IPS-15b (cell line): ENCODE results near the gene NEURL1B.

Experiments
- H3K27me3 ChIP-seq: one replicate; pipeline ENCODE4 v1.6.1; 2013; ENCODE audit warnings: low read length; ENCODE audit not compliant: control insufficient read depth, insufficient read depth
- H3K36me3 ChIP-seq: one replicate; pipeline ENCODE4 v1.6.1; 2013; ENCODE audit warnings: low read length; ENCODE audit not compliant: control insufficient read depth, insufficient read depth
- H3K4me1 ChIP-seq: one replicate; pipeline ENCODE4 v1.6.1; 2013; ENCODE audit warnings: mild to moderate bottlenecking, low read length; ENCODE audit not compliant: control insufficient read depth, insufficient read depth
- H3K4me3 ChIP-seq: one replicate; pipeline ENCODE4 v1.5.1; 2013; ENCODE audit warnings: low read depth, low read length
- H3K9ac ChIP-seq: one replicate; pipeline ENCODE4 v1.6.1; 2013; ENCODE audit warnings: low read depth, mild to moderate bottlenecking, low read length
- H3K9me3 ChIP-seq: one replicate; pipeline ENCODE4 v1.6.1; 2013; ENCODE audit warnings: mild to moderate bottlenecking, low read length; ENCODE audit not compliant: control insufficient read depth, insufficient read depth

Gene NEURL1B

GRCh38 chr5:172640822-172641358, at the start of gene NEURL1B:
Gene NEURL1B, plus strand, starts transcription at chr5:172641263. Its CDS starts 144 bp downstream, at chr5:172641407.
- Histone ChIP-seq H3K9ac (no peak within 1 kb of the TSS), H3K36me3 (no peaks in the 10 kb centered on the region), H3K4me1 (peaks cover 2% of the 10 kb centered on the region), H3K4me3 (peak within 1 kb of the TSS; percentile 69), H3K9me3 (no peaks in the 10 kb centered on the region), H3K27me3 (peaks cover 29% of the 10 kb centered on the region)

GRCh38 chr5:172591636-172592035, 49.4 kb upstream of the NEURL1B start:
- no peak overlapping the region for H3K9ac ChIP-seq
- no peak overlapping the region for H3K4me3 ChIP-seq
- peaks cover 2% of the 10 kb centered on the region for H3K27me3 ChIP-seq
- H3K4me1 ChIP-seq = no peaks in the 10 kb centered on the region
- no peaks in the 10 kb centered on the region for H3K36me3 ChIP-seq
- H3K9me3 ChIP-seq = no peaks in the 10 kb centered on the region

GRCh38 chr5:172592881-172593280, 48.2 kb upstream of the NEURL1B start:
- H3K27me3 ChIP-seq = peaks cover 1% of the 10 kb centered on the region
- no peaks in the 10 kb centered on the region for H3K9me3 ChIP-seq

GRCh38 chr5:172593306-172593705, 47.8 kb upstream of the NEURL1B start:
- no peak overlapping the region for H3K9ac ChIP-seq
- no peaks in the 10 kb centered on the region for H3K9me3 ChIP-seq
- no peaks in the 10 kb centered on the region for H3K27me3 ChIP-seq
- no peaks in the 10 kb centered on the region for H3K4me1 ChIP-seq
- no peaks in the 10 kb centered on the region for H3K36me3 ChIP-seq
- H3K4me3 ChIP-seq = no peak overlapping the region

More at GRCh38 chr5:172592881-172593280, 48.2 kb upstream of the NEURL1B start:
- Histone ChIP-seq H3K4me3 (no peak overlapping the region), H3K9ac (no peak overlapping the region), H3K36me3 (no peaks in the 10 kb centered on the region), H3K4me1 (no peaks in the 10 kb centered on the region)

- H3K4me1 ChIP-seq = no peaks in the 10 kb centered on the region
- no peaks in the 10 kb centered on the region for H3K9me3 ChIP-seq
- H3K27me3 ChIP-seq = no peaks in the 10 kb centered on the region
- H3K4me3 ChIP-seq = no peak overlapping the region
- H3K9ac ChIP-seq = no peak overlapping the region
- H3K36me3 ChIP-seq = no peaks in the 10 kb centered on the region
Observed at GRCh38 chr5:172593721-172594235, 47.3 kb upstream of the NEURL1B start.

- no peaks in the 10 kb centered on the region for H3K27me3 ChIP-seq
- H3K9me3 ChIP-seq = no peaks in the 10 kb centered on the region
- no peak overlapping the region for H3K4me3 ChIP-seq
- no peaks in the 10 kb centered on the region for H3K36me3 ChIP-seq
- H3K4me1 ChIP-seq = no peaks in the 10 kb centered on the region
- no peak overlapping the region for H3K9ac ChIP-seq
Observed at GRCh38 chr5:172594431-172594830, 46.6 kb upstream of the NEURL1B start.

- H3K27me3 ChIP-seq = no peaks in the 10 kb centered on the region
Observed at GRCh38 chr5:172594867-172595466, 46.1 kb upstream of the NEURL1B start.

GRCh38 chr5:172595596-172596455, 45.2 kb upstream of the NEURL1B start:
- no peak overlapping the region for H3K9ac ChIP-seq
- no peaks in the 10 kb centered on the region for H3K4me1 ChIP-seq
- H3K27me3 ChIP-seq = no peaks in the 10 kb centered on the region

More at GRCh38 chr5:172594867-172595466, 46.1 kb upstream of the NEURL1B start:
- Histone ChIP-seq H3K9ac (no peak overlapping the region), H3K9me3 (no peaks in the 10 kb centered on the region), H3K36me3 (no peaks in the 10 kb centered on the region), H3K4me3 (no peak overlapping the region), H3K4me1 (no peaks in the 10 kb centered on the region)

GRCh38 chr5:172596638-172597231, 44.3 kb upstream of the NEURL1B start:
- no peaks in the 10 kb centered on the region for H3K27me3 ChIP-seq
- no peaks in the 10 kb centered on the region for H3K9me3 ChIP-seq
- no peak overlapping the region for H3K4me3 ChIP-seq
- no peaks in the 10 kb centered on the region for H3K36me3 ChIP-seq
- H3K4me1 ChIP-seq = no peaks in the 10 kb centered on the region
- no peak overlapping the region for H3K9ac ChIP-seq

More at GRCh38 chr5:172595596-172596455, 45.2 kb upstream of the NEURL1B start:
- Histone ChIP-seq H3K4me3 (no peak overlapping the region), H3K9me3 (no peaks in the 10 kb centered on the region), H3K36me3 (no peaks in the 10 kb centered on the region)

GRCh38 chr5:172597755-172598155, 43.3 kb upstream of the NEURL1B start:
- no peaks in the 10 kb centered on the region for H3K36me3 ChIP-seq
- no peaks in the 10 kb centered on the region for H3K27me3 ChIP-seq
- no peak overlapping the region for H3K4me3 ChIP-seq
- H3K4me1 ChIP-seq = no peaks in the 10 kb centered on the region
- no peaks in the 10 kb centered on the region for H3K9me3 ChIP-seq
- H3K9ac ChIP-seq = no peak overlapping the region
